Measurements from ENCODE around the gene CDC25B. TPM values are rescaled to one million over a fixed set of nuclear protein-coding genes. Genes with fewer than 3 reads are reported as not detected.
A peak's percentile ranks its signal among the peaks of the same experiment; 100 is the strongest.

Gene CDC25B
- total and polyA plus RNA-seq, 2 of the 13 experiments (the other 11 are each of a cell fraction or from before 2014, with no cell fraction given), result 14.5 to 19.4 TPM

DNA sequence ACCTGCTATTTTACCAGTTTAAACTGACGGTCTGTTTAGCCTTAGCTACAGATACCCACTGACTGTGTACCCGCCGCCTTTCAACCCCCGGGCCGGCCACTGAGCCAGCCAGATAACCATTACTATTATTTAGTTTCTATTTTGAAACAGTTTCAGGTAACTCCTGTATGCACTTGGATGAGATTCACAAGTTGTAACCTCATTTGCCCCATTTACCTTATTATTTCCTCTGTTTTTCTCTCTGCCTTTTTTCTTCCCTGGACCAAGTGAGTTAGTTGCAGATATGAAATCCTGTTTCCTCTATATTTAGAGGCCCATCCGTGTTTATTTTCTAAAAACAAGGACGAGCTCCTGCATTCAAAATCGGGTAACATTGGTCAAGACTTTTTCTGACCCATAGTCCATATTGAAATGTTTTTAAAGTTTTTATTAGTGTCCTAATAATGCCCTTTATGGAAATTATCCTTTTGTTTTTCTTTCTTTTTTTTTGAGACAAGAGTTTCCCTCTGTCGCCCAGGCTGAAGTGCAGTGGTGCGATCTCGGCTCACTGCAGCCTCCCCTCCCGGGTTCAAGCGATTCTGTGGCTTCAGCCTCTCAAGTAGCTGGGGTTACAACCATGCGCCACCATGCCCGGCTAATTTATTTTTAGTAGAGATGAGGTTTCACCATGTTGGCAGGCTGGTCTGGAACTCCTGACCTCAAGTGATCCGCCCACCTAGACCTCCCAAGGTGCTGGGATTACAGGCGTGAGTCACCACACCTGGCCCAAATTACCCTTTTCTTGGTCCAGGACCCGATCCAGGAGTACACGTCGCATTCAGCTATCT is 25.0 kb downstream of the CDC25B start (continued):
- TF ChIP-seq KLF15 (CRISPR knock-in tag; IDR thresholded peaks at IDR 0.05; ENCODE audit: borderline replicate concordance), result peak; percentile 88; the same call in 1 of the 2 replicates
- no peak for TF ChIP-seq ZNF24 (IDR thresholded peaks at IDR 0.05)
- TF ChIP-seq, protein P1, sequence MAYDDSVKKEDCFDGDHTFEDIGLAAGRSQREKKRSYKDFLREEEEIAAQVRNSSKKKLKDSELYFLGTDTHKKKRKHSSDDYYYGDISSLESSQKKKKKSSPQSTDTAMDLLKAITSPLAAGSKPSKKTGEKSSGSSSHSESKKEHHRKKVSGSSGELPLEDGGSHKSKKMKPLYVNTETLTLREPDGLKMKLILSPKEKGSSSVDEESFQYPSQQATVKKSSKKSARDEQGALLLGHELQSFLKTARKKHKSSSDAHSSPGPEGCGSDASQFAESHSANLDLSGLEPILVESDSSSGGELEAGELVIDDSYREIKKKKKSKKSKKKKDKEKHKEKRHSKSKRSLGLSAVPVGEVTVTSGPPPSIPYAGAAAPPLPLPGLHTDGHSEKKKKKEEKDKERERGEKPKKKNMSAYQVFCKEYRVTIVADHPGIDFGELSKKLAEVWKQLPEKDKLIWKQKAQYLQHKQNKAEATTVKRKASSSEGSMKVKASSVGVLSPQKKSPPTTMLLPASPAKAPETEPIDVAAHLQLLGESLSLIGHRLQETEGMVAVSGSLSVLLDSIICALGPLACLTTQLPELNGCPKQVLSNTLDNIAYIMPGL (CRISPR knock-in tag; IDR thresholded peaks at IDR 0.05; ENCODE audit: borderline replicate concordance in 1 of 2, low read depth in 1 of 2), result no peak
- 0 out of 2 replicates have a peak, but pooled peaks have one; percentile 10 for TF ChIP-seq TGIF2 (CRISPR knock-in tag; IDR thresholded peaks at IDR 0.05)
- TF ChIP-seq GTF3A (CRISPR knock-in tag; conservative IDR thresholded peaks at IDR 0.05), result no peak
- TF ChIP-seq, protein P2, sequence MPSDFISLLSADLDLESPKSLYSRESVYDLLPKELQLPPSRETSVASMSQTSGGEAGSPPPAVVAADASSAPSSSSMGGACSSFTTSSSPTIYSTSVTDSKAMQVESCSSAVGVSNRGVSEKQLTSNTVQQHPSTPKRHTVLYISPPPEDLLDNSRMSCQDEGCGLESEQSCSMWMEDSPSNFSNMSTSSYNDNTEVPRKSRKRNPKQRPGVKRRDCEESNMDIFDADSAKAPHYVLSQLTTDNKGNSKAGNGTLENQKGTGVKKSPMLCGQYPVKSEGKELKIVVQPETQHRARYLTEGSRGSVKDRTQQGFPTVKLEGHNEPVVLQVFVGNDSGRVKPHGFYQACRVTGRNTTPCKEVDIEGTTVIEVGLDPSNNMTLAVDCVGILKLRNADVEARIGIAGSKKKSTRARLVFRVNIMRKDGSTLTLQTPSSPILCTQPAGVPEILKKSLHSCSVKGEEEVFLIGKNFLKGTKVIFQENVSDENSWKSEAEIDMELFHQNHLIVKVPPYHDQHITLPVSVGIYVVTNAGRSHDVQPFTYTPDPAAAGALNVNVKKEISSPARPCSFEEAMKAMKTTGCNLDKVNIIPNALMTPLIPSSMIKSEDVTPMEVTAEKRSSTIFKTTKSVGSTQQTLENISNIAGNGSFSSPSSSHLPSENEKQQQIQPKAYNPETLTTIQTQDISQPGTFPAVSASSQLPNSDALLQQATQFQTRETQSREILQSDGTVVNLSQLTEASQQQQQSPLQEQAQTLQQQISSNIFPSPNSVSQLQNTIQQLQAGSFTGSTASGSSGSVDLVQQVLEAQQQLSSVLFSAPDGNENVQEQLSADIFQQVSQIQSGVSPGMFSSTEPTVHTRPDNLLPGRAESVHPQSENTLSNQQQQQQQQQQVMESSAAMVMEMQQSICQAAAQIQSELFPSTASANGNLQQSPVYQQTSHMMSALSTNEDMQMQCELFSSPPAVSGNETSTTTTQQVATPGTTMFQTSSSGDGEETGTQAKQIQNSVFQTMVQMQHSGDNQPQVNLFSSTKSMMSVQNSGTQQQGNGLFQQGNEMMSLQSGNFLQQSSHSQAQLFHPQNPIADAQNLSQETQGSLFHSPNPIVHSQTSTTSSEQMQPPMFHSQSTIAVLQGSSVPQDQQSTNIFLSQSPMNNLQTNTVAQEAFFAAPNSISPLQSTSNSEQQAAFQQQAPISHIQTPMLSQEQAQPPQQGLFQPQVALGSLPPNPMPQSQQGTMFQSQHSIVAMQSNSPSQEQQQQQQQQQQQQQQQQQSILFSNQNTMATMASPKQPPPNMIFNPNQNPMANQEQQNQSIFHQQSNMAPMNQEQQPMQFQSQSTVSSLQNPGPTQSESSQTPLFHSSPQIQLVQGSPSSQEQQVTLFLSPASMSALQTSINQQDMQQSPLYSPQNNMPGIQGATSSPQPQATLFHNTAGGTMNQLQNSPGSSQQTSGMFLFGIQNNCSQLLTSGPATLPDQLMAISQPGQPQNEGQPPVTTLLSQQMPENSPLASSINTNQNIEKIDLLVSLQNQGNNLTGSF (CRISPR knock-in tag; IDR thresholded peaks at IDR 0.05), result no peak
- no peak for TF ChIP-seq NFE2L2 (IDR thresholded peaks at IDR 0.05; ENCODE audit: low read length)
- peak; percentile 39; the same call in 1 of the 2 replicates for TF ChIP-seq FOSL2 (CRISPR knock-in tag; IDR thresholded peaks at IDR 0.05)
- no peak for TF ChIP-seq ERF (CRISPR knock-in tag; IDR thresholded peaks at IDR 0.05)
- TF ChIP-seq ZNF552 (CRISPR knock-in tag; IDR thresholded peaks at IDR 0.05; ENCODE audit: borderline replicate concordance), result no peak
- TF ChIP-seq, protein P3, sequence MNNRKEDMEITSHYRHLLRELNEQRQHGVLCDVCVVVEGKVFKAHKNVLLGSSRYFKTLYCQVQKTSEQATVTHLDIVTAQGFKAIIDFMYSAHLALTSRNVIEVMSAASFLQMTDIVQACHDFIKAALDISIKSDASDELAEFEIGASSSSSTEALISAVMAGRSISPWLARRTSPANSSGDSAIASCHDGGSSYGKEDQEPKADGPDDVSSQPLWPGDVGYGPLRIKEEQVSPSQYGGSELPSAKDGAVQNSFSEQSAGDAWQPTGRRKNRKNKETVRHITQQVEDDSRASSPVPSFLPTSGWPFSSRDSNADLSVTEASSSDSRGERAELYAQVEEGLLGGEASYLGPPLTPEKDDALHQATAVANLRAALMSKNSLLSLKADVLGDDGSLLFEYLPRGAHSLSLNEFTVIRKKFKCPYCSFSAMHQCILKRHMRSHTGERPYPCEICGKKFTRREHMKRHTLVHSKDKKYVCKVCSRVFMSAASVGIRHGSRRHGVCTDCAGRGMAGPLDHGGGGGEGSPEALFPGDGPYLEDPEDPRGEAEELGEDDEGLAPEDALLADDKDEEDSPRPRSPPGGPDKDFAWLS (CRISPR knock-in tag; IDR thresholded peaks at IDR 0.05; ENCODE audit: borderline replicate concordance), result no peak
- 0 out of 2 replicates have a peak, but pooled peaks have one; percentile 18 for TF ChIP-seq ZFP82 (CRISPR knock-in tag; IDR thresholded peaks at IDR 0.05; ENCODE audit: borderline replicate concordance)
- TF ChIP-seq ZNF143 (CRISPR knock-in tag; IDR thresholded peaks at IDR 0.05), result no peak
- no peak for TF ChIP-seq ZNF547 (CRISPR knock-in tag; IDR thresholded peaks at IDR 0.05)

All from HepG2 (cell line).